Measurements from ENCODE around the gene C5orf34.
"Not testable (repeated sequence)": the region's sequence is repeated elsewhere in the genome, so short reads cannot be mapped to it uniquely, and the experiment has no call there.

Gene C5orf34

GRCh38 chr5:43555895-43556606, 41.1 kb upstream of the C5orf34 start:
- TF ChIP-seq CTCF (conservative IDR thresholded peaks at IDR 0.05; ENCODE audit: low read depth, low read length): no peak
- peak overlapping the region; percentile 94 for H3K4me3 ChIP-seq (ENCODE audit: low read length)
- no peak for DNase-seq (ENCODE audit: low read depth)

- no peak for TF ChIP-seq CTCF (conservative IDR thresholded peaks at IDR 0.05; ENCODE audit: low read depth, low read length)
- peak overlapping the region; percentile 94 for H3K4me3 ChIP-seq (ENCODE audit: low read length)
- DNase-seq (ENCODE audit: low read depth): no peak
Measured at GRCh38 chr5:43554497-43554896, 39.5 kb upstream of the C5orf34 start.

GRCh38 chr5:43553381-43553780, 38.4 kb upstream of the C5orf34 start:
- TF ChIP-seq CTCF (conservative IDR thresholded peaks at IDR 0.05; ENCODE audit: low read depth, low read length): no peak
- no peak overlapping the region for H3K4me3 ChIP-seq (ENCODE audit: low read length)
- DNase-seq (ENCODE audit: low read depth): peak; percentile 42

- no peak overlapping the region for H3K4me3 ChIP-seq (ENCODE audit: low read length)
- TF ChIP-seq CTCF (conservative IDR thresholded peaks at IDR 0.05; ENCODE audit: low read depth, low read length): no peak
- no peak for DNase-seq (ENCODE audit: low read depth)
Measured at GRCh38 chr5:43551731-43552130, 36.8 kb upstream of the C5orf34 start.

- DNase-seq (ENCODE audit: low read depth); H3K4me3 ChIP-seq (ENCODE audit: low read length): not testable (repeated sequence)
Measured at GRCh38 chr5:43549272-43549671, 34.3 kb upstream of the C5orf34 start.

GRCh38 chr5:43548358-43548757, 33.4 kb upstream of the C5orf34 start:
- no peak for TF ChIP-seq CTCF (conservative IDR thresholded peaks at IDR 0.05; ENCODE audit: low read depth, low read length)
- no peak overlapping the region for H3K4me3 ChIP-seq (ENCODE audit: low read length)
- no peak for DNase-seq (ENCODE audit: low read depth)

GRCh38 chr5:43547532-43547931, 32.6 kb upstream of the C5orf34 start:
- no peak for TF ChIP-seq CTCF (conservative IDR thresholded peaks at IDR 0.05; ENCODE audit: low read depth, low read length)
- DNase-seq (ENCODE audit: low read depth): no peak
- H3K4me3 ChIP-seq (ENCODE audit: low read length): no peak overlapping the region
